Loucy (cell line): ENCODE measurements around the gene CCDC93.

Experiments
- H2AFZ ChIP-seq: fragments of 200-600 bp; sonication (generic); 2 replicates; pipeline ENCODE4 v1.6.0; 2016; ENCODE audit warnings: antibody characterized with exemption, mild to moderate bottlenecking, low read length, moderate library complexity
- H3F3A ChIP-seq: fragments of 200-600 bp; 2 replicates; pipeline ENCODE4 v1.6.0; 2016; ENCODE audit warnings: antibody characterized with exemption, low read depth, mild to moderate bottlenecking
- H3K27me3 ChIP-seq: fragments of 200-600 bp; sonication (generic); 2 replicates; pipeline ENCODE4 v1.6.1; 2014; ENCODE audit warnings: low read length, mild to moderate bottlenecking; ENCODE audit not compliant: insufficient read depth, poor library complexity, severe bottlenecking
- H3K36me3 ChIP-seq: fragments of 200-600 bp; sonication (generic); 2 replicates; pipeline ENCODE4 v1.6.1; 2016; ENCODE audit warnings: low read length; ENCODE audit not compliant: insufficient read depth
- H3K4me1 ChIP-seq: fragments of 200-600 bp; sonication (generic); 2 replicates; pipeline ENCODE4 v1.5.1; 2014; ENCODE audit warnings: low read length, mild to moderate bottlenecking; ENCODE audit not compliant: insufficient read depth, poor library complexity, severe bottlenecking
- H3K4me2 ChIP-seq: fragments of 200-600 bp; sonication (generic); 2 replicates; pipeline ENCODE4 v1.6.0; 2014; ENCODE audit warnings: antibody characterized with exemption, low read length, low read depth, mild to moderate bottlenecking; ENCODE audit not compliant: poor library complexity, severe bottlenecking
- H3K4me3 ChIP-seq: fragments of 200-600 bp; sonication (generic); 2 replicates; pipeline ENCODE4 v1.5.1; 2014; ENCODE audit warnings: low read length, mild to moderate bottlenecking, mixed read lengths; ENCODE audit not compliant: poor library complexity, severe bottlenecking
- H3K79me2 ChIP-seq: fragments of 200-600 bp; sonication (generic); 2 replicates; pipeline ENCODE4 v1.6.1; 2014; ENCODE audit warnings: low read length; ENCODE audit not compliant: insufficient read depth
- H3K9ac ChIP-seq: fragments of 200-600 bp; sonication (generic); 2 replicates; pipeline ENCODE4 v1.6.0; 2014; ENCODE audit warnings: mild to moderate bottlenecking, low read depth, low read length, moderate library complexity; ENCODE audit not compliant: poor library complexity, severe bottlenecking
- H3K9me2 ChIP-seq: fragments of 200-600 bp; sonication (generic); replicated peaks from 2 replicates; pipeline ENCODE4 v1.6.1; 2016; ENCODE audit warnings: low read depth, low read length, mixed read lengths
- H3K9me3 ChIP-seq: fragments of 200-600 bp; sonication (generic); 2 replicates; pipeline ENCODE4 v1.6.1; 2014; ENCODE audit warnings: mild to moderate bottlenecking, antibody characterized with exemption, low read length, low read depth; ENCODE audit not compliant: insufficient read depth
- H4K20me1 ChIP-seq: fragments of 200-600 bp; sonication (generic); 2 replicates; pipeline ENCODE4 v1.6.0; 2014; ENCODE audit warnings: antibody characterized with exemption, low read length, mild to moderate bottlenecking; ENCODE audit not compliant: insufficient read depth, poor library complexity, severe bottlenecking
- CTCF ChIP-seq: fragments of 200-600 bp; sonication (generic); conservative IDR thresholded peaks from 2 replicates; pipeline ENCODE4 v1.5.1; 2014; ENCODE audit warnings: mild to moderate bottlenecking, antibody characterized with exemption, low read length
- EZH2phosphoT487 ChIP-seq: fragments of 200-600 bp; IDR thresholded peaks from 2 replicates; pipeline ENCODE4 v1.6.1; 2018; ENCODE audit warnings: antibody characterized with exemption, mild to moderate bottlenecking, moderate library complexity, borderline replicate concordance

The CCDC93 gene

GRCh38 chr2:117943013-117943672, 70.7 kb downstream of the CCDC93 start:
- no peak overlapping the region for H2AFZ ChIP-seq
- no peak overlapping the region for H3K4me3 ChIP-seq
- no peaks in the 10 kb centered on the region for H3K9me3 ChIP-seq
- no peaks in the 10 kb centered on the region for H3K9me2 ChIP-seq
- H3K9ac ChIP-seq = no peak overlapping the region
- H3K79me2 ChIP-seq = no peaks in the 10 kb centered on the region
- H3K4me1 ChIP-seq = no peaks in the 10 kb centered on the region
- no peak for TF ChIP-seq EZH2phosphoT487
- TF ChIP-seq CTCF = no peak
- no peaks in the 10 kb centered on the region for H4K20me1 ChIP-seq
- H3F3A ChIP-seq = no peaks in the 10 kb centered on the region
- H3K4me2 ChIP-seq = no peak overlapping the region
- H3K27me3 ChIP-seq = no peaks in the 10 kb centered on the region
- peaks cover 96% of the 10 kb centered on the region; the same call in 1 of the 2 replicates for H3K36me3 ChIP-seq

- Histone ChIP-seq H3K4me3 (no peak overlapping the region), H3K9me2 (no peaks in the 10 kb centered on the region), H3K9ac (no peak overlapping the region), H3K9me3 (no peaks in the 10 kb centered on the region), H4K20me1 (no peaks in the 10 kb centered on the region), H3K36me3 (peaks cover 98% of the 10 kb centered on the region; the same call in 1 of the 2 replicates), H2AFZ (no peak overlapping the region), H3F3A (no peaks in the 10 kb centered on the region), H3K79me2 (no peaks in the 10 kb centered on the region), H3K4me1 (no peaks in the 10 kb centered on the region), H3K27me3 (no peaks in the 10 kb centered on the region), H3K4me2 (no peak overlapping the region)
- no peak for TF ChIP-seq EZH2phosphoT487
- no peak for TF ChIP-seq CTCF
Measured at GRCh38 chr2:117942551-117942950, 71.3 kb downstream of the CCDC93 start.

GRCh38 chr2:117941693-117942092, 72.2 kb downstream of the CCDC93 start:
- Histone ChIP-seq H3K27me3 (no peaks in the 10 kb centered on the region), H2AFZ (no peak overlapping the region), H3K9ac (no peak overlapping the region), H3K9me2 (no peaks in the 10 kb centered on the region), H3K79me2 (no peaks in the 10 kb centered on the region), H3K9me3 (no peaks in the 10 kb centered on the region), H3K4me3 (no peak overlapping the region), H3K4me1 (no peaks in the 10 kb centered on the region), H3F3A (no peaks in the 10 kb centered on the region), H3K4me2 (no peak overlapping the region), H3K36me3 (peaks cover 97% of the 10 kb centered on the region; the same call in 1 of the 2 replicates), H4K20me1 (no peaks in the 10 kb centered on the region)
- TF ChIP-seq EZH2phosphoT487 (no peak), CTCF (no peak)
